ENCODE data around the gene STK33.

- TF ChIP-seq CTCF (IDR thresholded peaks at IDR 0.05; ENCODE audit: extremely low read depth in 1 of 2, insufficient read depth in 1 of 2, low read depth in 1 of 2, low read length in 2 of 2): no peak
- TF ChIP-seq EZH2 (IDR thresholded peaks at IDR 0.05; ENCODE audit: borderline replicate concordance, low read depth, low read length, severe bottlenecking): no peak
- no peak for TF ChIP-seq POLR2AphosphoS5 (IDR thresholded peaks at IDR 0.05; ENCODE audit: insufficient read depth, low read depth, low read length)
- TF ChIP-seq MYC (IDR thresholded peaks at IDR 0.05; ENCODE audit: low read depth, low read length): no peak
- TF ChIP-seq JUN (IDR thresholded peaks at IDR 0.05; ENCODE audit: borderline replicate concordance, insufficient read depth, insufficient read length, low read depth): no peak
- TF ChIP-seq GATA2 (IDR thresholded peaks at IDR 0.05; ENCODE audit: insufficient read depth, insufficient read length, low read depth, low read length): no peak
- TF ChIP-seq POLR2A (IDR thresholded peaks at IDR 0.05; ENCODE audit: low read depth, low read length): no peak
- no peak for TF ChIP-seq FOS (IDR thresholded peaks at IDR 0.05; ENCODE audit: borderline replicate concordance, insufficient read depth, low read length)
Measured at GRCh38 chr11:8346157-8346755, 247.8 kb downstream of the STK33 start.
